Endodermal cell (in vitro differentiated cells): ENCODE measurements around the gene LRRC18. TPM values are rescaled to one million over a fixed set of nuclear protein-coding genes. Genes with fewer than 3 reads are reported as not detected.
A peak's percentile ranks its signal among the peaks of the same experiment; 100 is the strongest.

Experiments
- DNase-seq: peaks from one replicate; pipeline ENCODE4 v3.0.0-alpha.2; 2017
- H3K27ac ChIP-seq: 2 replicates; pipeline ENCODE4 v1.5.1; 2013; ENCODE audit warnings: mild to moderate bottlenecking, low read depth, low read length, moderate library complexity
- H3K27me3 ChIP-seq: 2 replicates; pipeline ENCODE4 v1.6.1; 2013; ENCODE audit warnings: mild to moderate bottlenecking, low read length, moderate library complexity; ENCODE audit not compliant: insufficient read depth, control insufficient read depth, poor library complexity, severe bottlenecking
- H3K36me3 ChIP-seq: 2 replicates; pipeline ENCODE4 v1.7.0; 2013; ENCODE audit warnings: mild to moderate bottlenecking, low read length, moderate library complexity; ENCODE audit not compliant: control insufficient read depth, insufficient read depth
- H3K4me1 ChIP-seq: one replicate; pipeline ENCODE4 v1.7.0; 2013; ENCODE audit warnings: low read length; ENCODE audit not compliant: control insufficient read depth, insufficient read depth
- H3K4me3 ChIP-seq: 2 replicates; pipeline ENCODE4 v1.5.1; 2013; ENCODE audit warnings: mild to moderate bottlenecking, low read length, moderate library complexity
- H3K9ac ChIP-seq: 2 replicates; pipeline ENCODE4 v1.6.1; 2013; ENCODE audit warnings: mild to moderate bottlenecking, low read length, moderate library complexity; ENCODE audit not compliant: poor library complexity, severe bottlenecking; ENCODE audit errors: extremely low read depth
- H3K9me3 ChIP-seq: 2 replicates; pipeline ENCODE4 v1.6.1; 2013; ENCODE audit warnings: mild to moderate bottlenecking, low read length, moderate library complexity; ENCODE audit not compliant: control insufficient read depth
- H3K27ac Mint-ChIP-seq: 2 replicates; pipeline ENCODE4 v1.8.0; 2020; ENCODE audit warnings: mixed read lengths
- H3K27me3 Mint-ChIP-seq: 2 replicates; pipeline ENCODE4 v1.8.0; 2021; ENCODE audit warnings: mild to moderate bottlenecking, mixed read lengths; ENCODE audit not compliant: insufficient read depth
- H3K36me3 Mint-ChIP-seq: 2 replicates; pipeline ENCODE4 v1.8.0; 2020; ENCODE audit warnings: low read depth, mixed read lengths
- H3K4me1 Mint-ChIP-seq: 2 replicates; pipeline ENCODE4 v1.8.0; 2020; ENCODE audit warnings: mixed read lengths
- H3K4me3 Mint-ChIP-seq: 2 replicates; pipeline ENCODE4 v1.8.0; 2020; ENCODE audit warnings: mild to moderate bottlenecking, moderate library complexity, mixed read lengths
- H3K9me3 Mint-ChIP-seq: 2 replicates; pipeline ENCODE4 v1.8.0; 2020; ENCODE audit warnings: mild to moderate bottlenecking, mixed read lengths
- CTCF ChIP-seq: fragments of 200-600 bp; sonication (generic); conservative IDR thresholded peaks from 2 replicates; pipeline ENCODE4 v1.5.0; 2021; ENCODE audit warnings: antibody characterized with exemption, mild to moderate bottlenecking
- WGBS, 2 experiments: methylation state at CpG; one replicate each; pipeline versions ENCODE4 v1.1.5 to v1.1.7; 2013; ENCODE audit warnings: missing lambda C conversion rate in 2 of 2, mixed read lengths in 1 of 2; ENCODE audit not compliant: insufficient coverage in 1 of 2, insufficient read length in 1 of 2; 5-methylcytosine and 5-hydroxymethylcytosine counted together
- total RNA-seq, 2 donors: library from RNA; stranded (reverse); fragmentation: NEBNext Ultra II Directional in 1 of 2; extraction: Animal tissue kit (Norgen Biotek cat#: 25700) in 1 of 2; gene quantifications; 2 replicates in 1 of 2; 3 replicates in 1 of 2; pipeline ENCODE4 v1.2.1, GENCODE V29; 2021

LRRC18 gene
- total RNA-seq, 2 donors from 2014 or later, result not detected

GRCh38 chr10:48945441-48946130 lies 5.9 kb upstream of the LRRC18 start:
- 83 to 90% methylated on average over 5 to 6 of the region's 6 CpGs for WGBS, 2 experiments
- H3K4me1 ChIP-seq, result no peaks in the 10 kb centered on the region
- DNase-seq, result no peak
- no peak overlapping the region for H3K4me3 Mint-ChIP-seq
- H3K9me3 Mint-ChIP-seq, result no peaks in the 10 kb centered on the region
- H3K4me1 Mint-ChIP-seq, result peaks cover 3% of the 10 kb centered on the region
- H3K27ac Mint-ChIP-seq, result no peak overlapping the region
- peaks cover 2% of the 10 kb centered on the region for H3K27me3 Mint-ChIP-seq
- no peak overlapping the region for H3K9ac ChIP-seq
- H3K9me3 ChIP-seq, result no peaks in the 10 kb centered on the region
- no peaks in the 10 kb centered on the region for H3K36me3 Mint-ChIP-seq
- H3K36me3 ChIP-seq, result no peaks in the 10 kb centered on the region
- no peak overlapping the region for H3K4me3 ChIP-seq
- no peak overlapping the region for H3K27ac ChIP-seq
- H3K27me3 ChIP-seq, result no peaks in the 10 kb centered on the region
- no peak for TF ChIP-seq CTCF

- no peak overlapping the region for H3K9ac ChIP-seq
- Mint-ChIP-seq H3K36me3 (no peaks in the 10 kb centered on the region), H3K4me3 (no peak overlapping the region), H3K27ac (no peak overlapping the region), H3K27me3 (peaks cover 2% of the 10 kb centered on the region), H3K9me3 (no peaks in the 10 kb centered on the region), H3K4me1 (peaks cover 3% of the 10 kb centered on the region)
- no peaks in the 10 kb centered on the region for H3K4me1 ChIP-seq
- H3K27me3 ChIP-seq, result no peaks in the 10 kb centered on the region
- no peak overlapping the region for H3K27ac ChIP-seq
- 93 to 95% methylated on average over 3 of the region's 3 CpGs for WGBS, 2 experiments
- H3K4me3 ChIP-seq, result no peak overlapping the region
- DNase-seq, result no peak
- no peaks in the 10 kb centered on the region for H3K9me3 ChIP-seq
- no peak for TF ChIP-seq CTCF
- no peaks in the 10 kb centered on the region for H3K36me3 ChIP-seq
Measured at GRCh38 chr10:48944171-48944570, 4.5 kb upstream of the LRRC18 start.

- peaks cover 3% of the 10 kb centered on the region for H3K4me1 Mint-ChIP-seq
- Histone ChIP-seq H3K36me3 (no peaks in the 10 kb centered on the region), H3K9me3 (no peaks in the 10 kb centered on the region), H3K27ac (no peak overlapping the region), H3K4me1 (no peaks in the 10 kb centered on the region), H3K9ac (no peak overlapping the region), H3K27me3 (no peaks in the 10 kb centered on the region), H3K4me3 (no peak overlapping the region)
- WGBS, 2 experiments, result 92 to 97% methylated on average over 6 to 10 of the region's 10 CpGs
- peaks cover 2% of the 10 kb centered on the region for H3K27me3 Mint-ChIP-seq
- H3K36me3 Mint-ChIP-seq, result no peaks in the 10 kb centered on the region
- no peak for TF ChIP-seq CTCF
- H3K9me3 Mint-ChIP-seq, result no peaks in the 10 kb centered on the region
- H3K4me3 Mint-ChIP-seq, result no peak overlapping the region
- H3K27ac Mint-ChIP-seq, result no peak overlapping the region
- DNase-seq, result peak; percentile 19
Measured at GRCh38 chr10:48943096-48943495, 3.5 kb upstream of the LRRC18 start.
